UCSD-AML1 (cell line): ENCODE data around the gene LIN7B.
"Not testable (repeated sequence)": the region's sequence is repeated elsewhere in the genome, so short reads cannot be mapped to it uniquely, and the experiment has no call there.

Experiments used
- DNase-seq: peaks from one replicate; lab custom pipeline; 2025; ENCODE audit not compliant: unreplicated experiment; lab: John Stamatoyannopoulos, UW

The LIN7B gene

GRCh38 chr19:49118565-49119410 lies 4.6 kb downstream of the LIN7B start, which contains the start of gene C19orf73:
TSS of gene C19orf73 (minus strand) at chr19:49119143. CDS start at chr19:49119022, 121 bp downstream.
- DNase-seq = peak; percentile 97

DNA sequence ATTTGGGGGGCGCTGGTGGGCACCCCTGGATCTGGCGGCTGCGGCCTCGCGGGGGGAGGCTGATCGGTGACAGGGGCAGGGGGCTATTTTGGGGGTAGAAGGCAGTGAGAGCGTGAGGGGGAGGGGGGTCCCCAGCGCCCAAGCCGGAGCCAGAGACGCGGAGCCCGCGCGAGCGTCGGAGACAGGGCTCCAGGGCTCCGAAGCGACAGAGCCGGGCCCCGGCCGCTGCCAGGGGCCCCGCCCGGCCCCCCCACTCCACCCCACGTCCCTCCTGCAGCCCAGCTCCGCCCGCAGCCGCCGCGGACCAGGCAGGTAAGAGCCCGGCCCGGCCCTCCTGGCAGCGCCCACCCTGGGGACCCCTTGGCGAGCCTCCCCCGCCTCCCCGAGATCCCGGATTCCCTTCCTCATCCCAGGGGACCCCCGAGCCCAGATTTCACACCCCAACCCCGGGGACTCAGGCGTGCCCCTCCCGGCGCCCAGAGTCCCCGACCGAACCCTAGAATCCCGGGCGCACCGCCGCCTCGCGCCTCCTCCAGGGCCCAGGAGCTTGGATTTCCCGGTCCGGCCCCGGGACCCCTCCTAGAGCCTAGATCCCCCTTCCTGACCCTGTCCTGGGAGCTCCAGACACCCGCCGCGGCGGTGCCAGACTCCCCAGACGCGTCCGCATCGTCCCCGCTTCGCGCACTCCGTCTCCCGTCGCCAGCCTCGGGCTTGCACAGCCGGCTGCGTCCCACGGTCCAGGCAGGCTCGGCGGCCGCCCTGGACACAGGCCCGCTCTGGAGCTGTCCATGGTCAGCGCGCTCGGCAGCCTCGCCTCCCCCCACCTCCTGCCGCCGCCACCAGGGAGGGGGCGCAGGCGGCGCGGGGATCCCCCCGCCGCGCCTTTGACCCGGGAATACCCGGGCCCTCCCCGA lies 5.5 kb downstream of the LIN7B start, which contains the start of gene PPFIA3:
Gene PPFIA3, plus strand, starts transcription at position 134 of the 914 bp plus-strand sequence. CDS start 8,330 bp downstream, outside the sequence.
- no peak for DNase-seq

DNA sequence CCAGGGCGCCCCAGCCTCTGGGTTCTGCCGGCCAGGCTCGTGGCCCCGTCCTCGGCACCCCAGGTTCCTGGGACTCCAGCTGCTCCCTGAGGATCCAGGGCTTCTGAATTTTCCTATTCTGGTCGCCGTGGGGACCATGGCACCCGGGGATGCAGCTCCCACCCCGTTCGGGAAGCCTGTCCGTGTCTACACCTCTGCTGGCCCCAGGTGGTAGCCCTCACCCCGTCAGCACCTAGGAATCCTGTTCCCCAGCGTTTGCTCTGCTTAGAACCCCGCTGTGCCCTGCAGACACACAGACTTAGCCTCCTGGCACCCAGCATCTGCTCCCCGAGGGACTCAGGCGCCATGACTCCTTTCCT lies 6.1 kb downstream of the LIN7B start:
- DNase-seq = no peak

- no peak for DNase-seq
Measured at GRCh38 chr19:49120868-49121267, 6.7 kb downstream of the LIN7B start.

DNA sequence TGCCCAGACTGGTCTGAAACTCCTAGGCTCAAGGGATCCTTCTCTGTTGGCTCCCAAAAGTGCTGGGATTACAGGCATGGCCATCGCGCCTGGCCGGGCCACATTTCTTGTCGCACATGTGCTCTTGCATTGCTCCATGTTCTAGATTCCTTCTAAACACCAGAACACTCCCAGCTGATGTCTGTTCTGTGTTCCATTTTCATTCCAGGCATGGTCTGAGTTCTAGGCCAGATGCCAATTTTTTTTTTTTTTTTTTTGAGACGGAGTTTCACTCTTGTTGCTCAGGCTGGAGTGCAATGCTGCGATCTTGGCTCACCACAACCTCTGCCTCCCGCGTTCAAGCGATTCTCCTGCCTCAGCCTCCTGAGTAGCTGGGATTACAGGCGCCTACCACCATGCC lies 7.7 kb downstream of the LIN7B start:
- not testable (repeated sequence) for DNase-seq

DNA sequence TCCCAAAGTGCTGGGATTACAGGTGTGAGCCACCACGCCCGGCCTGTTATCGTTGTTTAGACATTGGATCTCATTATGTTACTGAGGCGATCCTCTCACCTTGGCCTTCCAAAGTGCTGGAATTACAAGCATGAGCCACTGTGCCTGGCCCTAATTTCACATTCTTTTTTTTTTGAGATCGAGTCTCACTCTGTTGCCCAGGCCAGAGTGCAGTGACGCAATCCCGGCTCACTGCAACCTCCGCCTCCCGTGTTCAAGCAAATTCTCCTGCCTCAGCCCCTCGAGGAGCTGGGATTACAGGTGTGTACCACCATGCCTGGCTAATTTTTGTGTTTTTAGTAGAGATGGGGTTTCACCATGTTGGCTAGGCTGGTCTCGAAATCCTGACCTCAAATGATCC lies 9.1 kb downstream of the LIN7B start:
- not testable (repeated sequence) for DNase-seq

DNA sequence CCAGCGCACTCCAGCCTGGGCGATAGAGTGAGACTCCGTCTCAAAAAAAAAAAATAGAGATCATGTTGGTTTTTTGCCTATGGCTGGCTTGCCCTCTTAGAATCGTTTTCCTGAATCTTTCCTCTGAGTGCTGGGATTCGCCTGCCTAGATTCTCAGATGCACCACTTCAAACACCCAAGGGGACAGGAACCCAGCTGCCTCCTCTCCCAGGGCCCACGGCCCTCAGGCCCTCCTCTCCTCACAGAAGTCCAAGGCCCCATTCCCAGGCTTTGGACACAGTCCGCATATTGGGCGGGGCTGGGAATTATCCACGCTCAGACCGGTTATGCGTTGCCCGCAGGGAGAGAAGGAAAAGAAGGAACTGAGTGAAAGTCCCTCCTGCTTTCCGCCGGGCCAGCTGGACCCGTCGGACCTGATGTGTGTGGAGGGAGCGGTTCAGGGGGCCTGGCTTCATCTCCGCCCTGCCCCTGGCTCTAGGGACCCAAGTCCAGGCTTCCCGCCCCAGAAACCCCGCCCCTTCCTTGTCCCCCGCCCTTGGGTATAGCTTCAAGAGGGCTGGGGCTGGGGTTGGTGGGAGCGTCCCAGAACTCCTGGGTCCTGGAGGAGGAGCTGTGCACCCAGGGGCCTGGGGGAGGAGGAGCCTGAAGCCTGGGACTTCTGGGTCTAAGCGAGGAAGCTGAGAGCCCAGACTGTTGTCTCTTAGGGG lies 11.0 kb downstream of the LIN7B start:
- DNase-seq = no peak

DNA sequence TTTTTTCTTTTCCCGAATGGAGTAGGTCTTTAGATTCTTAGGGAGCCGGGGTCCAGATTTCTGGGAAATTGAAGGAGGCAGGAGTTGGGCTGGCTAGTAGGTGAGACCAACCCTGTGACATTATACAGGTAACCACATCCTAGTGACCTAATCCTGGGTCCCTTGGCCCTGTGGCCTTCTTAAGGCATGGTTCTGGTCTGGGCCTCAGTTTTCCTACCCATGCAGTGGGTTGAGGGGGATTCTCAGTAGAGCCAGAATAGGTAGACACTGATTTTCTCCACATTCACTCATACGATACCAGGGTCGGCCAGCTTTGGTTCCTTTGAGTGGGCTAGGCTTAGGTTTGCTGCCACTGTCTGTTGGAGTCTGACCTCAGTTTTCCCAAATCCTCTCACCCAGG lies 12.4 kb downstream of the LIN7B start:
- DNase-seq = no peak

- DNase-seq = not testable (repeated sequence)
Measured at GRCh38 chr19:49127225-49127624, 13.1 kb downstream of the LIN7B start.

- DNase-seq = peak; percentile 97
Measured at GRCh38 chr19:49127674-49128544, 13.7 kb downstream of the LIN7B start.

DNA sequence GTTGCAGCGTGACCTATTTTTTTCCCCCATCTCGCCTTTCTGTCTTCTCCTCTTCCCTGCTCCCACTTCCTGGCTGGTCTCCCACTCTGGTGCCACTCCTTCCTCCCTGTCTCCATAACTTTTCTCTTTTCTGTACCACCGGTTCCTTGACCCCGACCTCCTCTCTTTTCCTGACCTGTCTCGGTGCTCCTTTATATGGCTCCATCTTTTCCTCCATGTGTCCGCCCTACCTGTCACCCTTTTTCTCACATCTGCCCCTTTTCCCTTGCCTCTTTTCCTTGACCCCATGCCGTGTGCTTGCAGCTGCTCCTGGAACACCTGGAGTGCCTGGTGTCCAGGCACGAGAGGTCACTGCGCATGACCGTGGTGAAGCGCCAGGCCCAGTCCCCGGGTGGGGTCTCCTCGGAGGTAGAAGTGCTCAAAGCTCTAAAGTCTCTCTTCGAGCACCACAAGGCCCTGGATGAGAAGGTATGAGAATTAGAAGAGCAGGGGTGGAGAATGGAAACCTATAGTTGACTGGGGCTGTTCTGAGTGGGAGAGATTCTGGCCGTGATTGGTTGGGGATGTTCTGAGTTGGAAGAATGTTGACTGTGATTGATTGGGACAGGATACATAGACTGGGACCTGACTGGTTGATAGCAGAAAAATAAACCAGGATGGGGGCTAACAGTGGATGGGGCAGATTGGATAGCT lies 14.5 kb downstream of the LIN7B start:
- no peak for DNase-seq

DNA sequence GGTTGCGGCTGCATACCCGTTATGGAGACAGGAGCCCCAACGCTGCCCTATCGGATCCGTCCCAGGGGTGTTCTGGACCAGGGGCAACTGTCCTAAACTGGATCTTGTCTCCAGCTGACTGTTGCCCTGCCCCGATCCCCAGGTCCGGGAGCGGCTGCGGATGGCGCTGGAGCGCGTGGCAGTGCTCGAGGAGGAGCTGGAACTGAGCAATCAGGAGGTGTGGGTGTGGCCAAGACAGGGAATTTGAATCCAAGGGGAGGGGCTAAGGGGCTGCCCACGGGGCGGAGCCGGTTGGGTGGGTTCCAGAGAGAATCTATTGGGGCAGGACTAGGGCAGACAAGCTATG lies 15.0 kb downstream of the LIN7B start:
- DNase-seq = no peak

DNA sequence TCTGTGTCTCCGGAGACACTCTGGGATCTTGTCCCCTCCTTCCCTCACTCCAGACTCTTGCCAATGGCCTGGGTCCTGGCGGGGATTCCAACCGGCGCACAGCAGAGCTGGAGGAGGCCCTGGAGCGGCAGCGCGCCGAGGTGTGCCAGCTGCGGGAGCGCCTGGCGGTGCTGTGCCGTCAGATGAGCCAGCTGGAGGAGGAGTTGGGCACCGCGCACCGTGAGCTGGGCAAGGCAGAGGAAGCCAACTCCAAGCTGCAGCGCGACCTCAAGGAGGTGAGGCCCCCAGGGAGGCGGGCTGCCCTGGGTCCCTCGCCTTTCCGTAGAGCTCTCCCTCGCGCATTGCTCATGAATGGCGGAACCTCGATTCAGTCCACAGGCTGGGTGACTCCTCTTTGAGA lies 16.2 kb downstream of the LIN7B start:
- no peak for DNase-seq

GRCh38 chr19:49132974-49133609 lies 18.9 kb downstream of the LIN7B start:
- DNase-seq = no peak

DNA sequence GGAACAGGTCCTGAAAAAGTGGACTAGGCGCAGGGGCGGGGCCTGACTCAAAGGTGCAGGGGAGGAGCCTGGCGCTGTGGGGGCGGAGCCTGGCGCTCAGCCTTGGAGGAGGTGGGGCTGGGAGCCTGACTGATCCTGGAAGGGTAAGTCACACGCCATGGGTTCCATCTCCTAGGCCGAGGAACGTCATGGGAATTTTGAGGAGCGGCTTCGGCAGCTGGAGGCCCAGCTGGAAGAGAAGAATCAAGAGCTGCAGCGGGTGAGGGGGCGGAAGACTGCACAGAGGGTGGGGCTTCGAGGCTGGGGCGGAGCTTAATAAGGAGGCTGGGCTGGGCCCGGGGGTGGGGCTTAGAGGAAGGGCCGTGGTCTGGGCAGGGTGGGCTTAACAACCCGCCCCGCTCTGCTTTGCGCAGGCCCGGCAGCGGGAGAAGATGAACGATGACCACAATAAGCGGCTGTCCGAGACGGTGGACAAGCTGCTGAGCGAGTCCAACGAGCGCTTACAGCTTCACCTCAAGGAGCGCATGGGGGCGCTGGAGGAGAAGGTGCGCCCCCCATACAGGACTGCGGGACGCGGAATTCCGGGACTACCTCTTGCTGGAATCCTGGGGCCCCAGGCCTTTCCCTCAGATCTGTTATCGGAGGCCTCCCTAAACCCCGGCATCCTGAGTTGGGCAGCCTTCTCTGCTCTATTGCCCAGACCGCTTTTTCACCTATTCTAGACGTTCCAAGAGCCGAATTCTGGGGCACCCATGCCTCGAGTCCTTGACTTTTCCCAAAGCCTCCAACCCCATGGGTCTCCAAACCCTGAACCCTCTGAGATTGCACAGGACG lies 19.7 kb downstream of the LIN7B start:
- DNase-seq = no peak

DNA sequence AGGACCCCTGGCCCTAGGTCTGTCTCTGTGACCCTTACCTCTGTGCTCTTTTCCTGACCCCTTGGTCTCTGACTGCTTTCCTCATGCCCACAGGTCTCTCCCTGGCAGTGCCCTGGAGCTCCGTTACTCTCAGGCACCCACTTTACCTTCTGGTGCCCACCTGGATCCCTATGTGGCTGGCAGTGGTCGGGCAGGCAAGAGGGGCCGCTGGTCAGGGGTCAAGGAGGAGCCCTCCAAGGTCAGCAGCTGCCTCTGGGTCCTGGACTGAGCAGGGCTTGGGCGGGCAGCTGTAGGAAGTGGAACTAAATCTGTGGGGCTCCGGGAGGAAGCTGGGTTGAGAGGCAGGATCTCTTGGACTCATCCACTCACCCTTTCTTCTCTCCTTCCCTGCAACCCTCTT lies 21.5 kb downstream of the LIN7B start:
- no peak for DNase-seq

DNA sequence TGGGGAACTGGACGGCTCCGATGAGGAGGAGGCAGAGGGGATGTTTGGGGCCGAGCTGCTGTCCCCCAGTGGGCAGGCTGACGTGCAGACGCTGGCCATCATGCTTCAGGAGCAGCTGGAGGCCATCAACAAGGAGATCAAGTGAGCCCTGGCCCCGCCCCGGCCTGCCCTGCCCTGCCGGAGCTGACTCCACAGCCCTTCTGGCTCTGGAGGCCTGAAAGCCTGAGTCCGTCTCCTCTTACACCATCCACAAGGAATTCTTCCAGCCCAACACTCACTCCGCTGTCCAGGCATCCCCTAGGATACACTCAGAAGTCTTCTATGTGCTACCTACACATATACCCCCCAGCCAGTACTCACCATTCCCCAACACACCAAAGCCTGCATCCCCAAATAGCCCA lies 22.6 kb downstream of the LIN7B start:
- no peak for DNase-seq

DNA sequence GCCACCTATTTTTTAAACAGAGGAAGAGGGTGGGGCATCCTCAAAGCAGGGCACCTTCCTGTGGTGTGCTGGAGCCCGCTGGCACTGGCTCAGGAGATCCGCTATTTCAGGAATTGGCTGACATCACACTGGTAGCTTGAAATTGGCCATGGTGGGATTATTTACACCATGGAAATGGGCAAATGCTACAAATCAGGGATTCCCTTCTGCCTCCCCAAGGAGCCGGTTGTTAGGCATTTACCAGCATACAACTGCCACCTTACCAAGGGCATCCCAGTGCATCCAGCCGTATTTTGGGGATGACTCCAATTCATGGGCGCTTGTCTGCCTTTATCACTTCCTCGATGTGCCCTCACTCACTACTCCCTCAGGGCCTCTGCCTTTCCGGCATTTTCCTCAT lies 26.8 kb downstream of the LIN7B start:
- no peak for DNase-seq
